ENCODE results near the gene SLC35B3. TPM values are rescaled to one million over a fixed set of nuclear protein-coding genes. Genes with fewer than 3 reads are reported as not detected.

Gene SLC35B3
- total and polyA plus RNA-seq, 2 of the 8 experiments (the other 6 are each of a cell fraction or from before 2014, with no cell fraction given) = 5.5 to 9.8 TPM

GRCh38 chr6:8468552-8469356 is 33.4 kb upstream of the SLC35B3 start (continued):
- no peak for TF ChIP-seq GTF2F1 (IDR thresholded peaks at IDR 0.05; ENCODE audit: borderline replicate concordance, low read depth, low read length)
- TF ChIP-seq CTCF (IDR thresholded peaks at IDR 0.05; ENCODE audit: control extremely low read depth in 1 of 3, insufficient read depth in 1 of 3, low read depth in 1 of 3, low read length in 3 of 3) = no peak
- no peak for TF ChIP-seq E2F6 (IDR thresholded peaks at IDR 0.05)
- no peak for TF ChIP-seq ATF2 (IDR thresholded peaks at IDR 0.05; ENCODE audit: low read length)
- TF ChIP-seq SIN3A (conservative IDR thresholded peaks at IDR 0.05 in 1 of 2, IDR thresholded peaks at IDR 0.05 in 1 of 2; ENCODE audit: low read depth in 1 of 2, low read length in 2 of 2) = no peak
- TF ChIP-seq JUN (IDR thresholded peaks at IDR 0.05; ENCODE audit: low read depth, low read length) = no peak
- TF ChIP-seq RAD21 (IDR thresholded peaks at IDR 0.05 in 1 of 2, conservative IDR thresholded peaks at IDR 0.05 in 1 of 2; ENCODE audit: low read depth in 2 of 2, low read length in 2 of 2) = no peak
- no peak for TF ChIP-seq HDAC2 (IDR thresholded peaks at IDR 0.05; ENCODE audit: borderline replicate concordance in 1 of 2, low read depth in 2 of 2, low read length in 2 of 2)

Measured in H1 (cell line).